GM18873 (cell line): Measurements from ENCODE around the gene PCDHA2.
"Not testable (repeated sequence)": the region's sequence is repeated elsewhere in the genome, so short reads cannot be mapped to it uniquely, and the experiment has no call there.

Source experiments
- ATAC-seq: cut with Tn5 transposase; IDR thresholded peaks from one replicate; pipeline ENCODE4 v1.9.1; 2021; ENCODE audit warnings: mild to moderate bottlenecking, moderate library complexity, moderate number of reproducible peaks; ENCODE audit not compliant: unreplicated experiment, low FRiP score

Gene PCDHA2

DNA sequence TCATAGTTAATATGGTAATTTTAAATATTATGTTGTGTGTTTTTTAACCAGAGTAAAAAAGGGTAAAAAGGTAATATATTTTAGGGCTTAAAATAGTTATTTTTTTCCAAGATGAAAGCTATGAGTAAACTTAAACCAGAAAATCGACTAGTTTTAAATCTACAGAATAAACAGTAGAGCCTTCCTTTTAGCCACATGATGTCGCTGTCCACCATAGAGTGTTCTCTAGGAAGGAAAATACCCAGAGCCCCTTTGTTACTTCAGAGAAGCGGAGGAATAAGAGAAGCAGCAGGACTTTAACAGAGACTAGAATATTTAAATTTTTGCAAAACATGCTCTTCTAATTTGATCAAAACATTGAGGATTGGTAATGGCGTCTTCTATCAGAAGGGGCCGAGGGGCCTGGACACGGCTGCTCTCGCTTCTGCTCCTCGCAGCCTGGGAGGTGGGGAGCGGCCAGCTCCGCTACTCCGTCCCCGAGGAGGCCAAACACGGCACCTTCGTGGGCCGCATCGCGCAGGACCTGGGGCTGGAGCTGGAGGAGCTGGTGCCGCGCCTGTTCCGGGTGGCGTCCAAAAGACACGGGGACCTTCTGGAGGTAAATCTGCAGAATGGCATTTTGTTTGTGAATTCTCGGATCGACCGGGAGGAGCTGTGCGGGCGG lies at the start of gene PCDHA2:
TSS of gene PCDHA2 (plus strand) at position 258 of the 664 bp plus-strand sequence.
- ATAC-seq = no peak

- no peak for ATAC-seq
Observed at GRCh38 chr5:140753561-140753960, 41.1 kb upstream of the PCDHA2 start.

- no peak for ATAC-seq
Observed at GRCh38 chr5:140764177-140764973, 30.3 kb upstream of the PCDHA2 start.

- no peak for ATAC-seq
Observed at GRCh38 chr5:140767444-140767843, 27.2 kb upstream of the PCDHA2 start.

GRCh38 chr5:140780512-140780911 lies 14.1 kb upstream of the PCDHA2 start:
- no peak for ATAC-seq

- ATAC-seq = no peak
Observed at GRCh38 chr5:140785905-140786686, 8.6 kb upstream of the PCDHA2 start, which contains the start of gene PCDHA1. TSS of gene PCDHA1 (plus strand) at chr5:140786140.

- ATAC-seq = not testable (repeated sequence)
Observed at GRCh38 chr5:140787422-140787821, 7.2 kb upstream of the PCDHA2 start.

DNA sequence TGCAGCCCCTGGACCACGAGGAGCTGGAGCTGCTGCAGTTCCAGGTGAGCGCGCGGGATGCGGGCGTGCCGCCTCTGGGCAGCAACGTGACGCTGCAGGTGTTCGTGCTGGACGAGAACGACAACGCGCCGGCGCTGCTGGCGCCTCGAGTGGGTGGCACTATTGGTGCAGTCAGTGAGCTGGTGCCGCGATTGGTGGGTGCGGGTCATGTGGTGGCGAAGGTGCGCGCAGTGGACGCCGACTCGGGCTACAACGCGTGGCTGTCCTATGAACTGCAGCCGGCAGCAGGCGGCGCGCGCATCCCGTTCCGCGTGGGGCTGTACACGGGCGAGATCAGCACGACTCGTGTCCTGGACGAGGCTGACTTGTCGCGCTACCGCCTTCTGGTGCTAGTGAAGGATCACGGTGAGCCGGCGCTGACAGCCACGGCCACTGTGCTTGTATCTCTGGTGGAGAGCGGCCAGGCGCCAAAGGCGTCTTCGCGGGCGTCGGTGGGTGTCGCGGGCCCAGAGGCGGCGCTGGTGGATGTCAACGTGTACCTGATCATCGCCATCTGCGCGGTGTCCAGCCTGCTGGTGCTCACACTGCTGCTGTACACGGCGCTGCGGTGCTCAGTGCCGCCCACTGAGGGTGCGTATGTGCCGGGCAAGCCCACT lies 6.7 kb upstream of the PCDHA2 start:
- not testable (repeated sequence) for ATAC-seq

- no peak for ATAC-seq
Observed at GRCh38 chr5:140791089-140791488, 3.6 kb upstream of the PCDHA2 start.

DNA sequence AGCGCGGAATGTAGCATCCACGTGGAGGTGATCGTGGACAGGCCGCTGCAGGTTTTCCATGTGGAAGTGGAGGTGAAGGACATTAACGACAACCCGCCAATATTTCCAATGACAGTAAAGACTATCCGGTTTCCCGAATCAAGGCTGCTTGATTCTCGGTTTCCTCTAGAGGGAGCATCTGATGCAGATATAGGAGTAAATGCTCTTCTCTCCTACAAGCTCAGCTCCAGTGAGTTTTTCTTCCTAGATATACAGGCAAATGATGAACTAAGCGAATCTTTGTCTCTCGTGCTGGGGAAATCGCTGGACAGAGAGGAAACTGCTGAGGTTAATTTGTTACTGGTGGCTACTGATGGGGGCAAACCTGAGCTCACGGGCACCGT lies 598 bp downstream of the PCDHA2 start:
- ATAC-seq = no peak

GRCh38 chr5:140796072-140796717 lies 1.5 kb downstream of the PCDHA2 start:
- ATAC-seq = not testable (repeated sequence)

- no peak for ATAC-seq
Observed at GRCh38 chr5:140796718-140797095, 2.1 kb downstream of the PCDHA2 start.

DNA sequence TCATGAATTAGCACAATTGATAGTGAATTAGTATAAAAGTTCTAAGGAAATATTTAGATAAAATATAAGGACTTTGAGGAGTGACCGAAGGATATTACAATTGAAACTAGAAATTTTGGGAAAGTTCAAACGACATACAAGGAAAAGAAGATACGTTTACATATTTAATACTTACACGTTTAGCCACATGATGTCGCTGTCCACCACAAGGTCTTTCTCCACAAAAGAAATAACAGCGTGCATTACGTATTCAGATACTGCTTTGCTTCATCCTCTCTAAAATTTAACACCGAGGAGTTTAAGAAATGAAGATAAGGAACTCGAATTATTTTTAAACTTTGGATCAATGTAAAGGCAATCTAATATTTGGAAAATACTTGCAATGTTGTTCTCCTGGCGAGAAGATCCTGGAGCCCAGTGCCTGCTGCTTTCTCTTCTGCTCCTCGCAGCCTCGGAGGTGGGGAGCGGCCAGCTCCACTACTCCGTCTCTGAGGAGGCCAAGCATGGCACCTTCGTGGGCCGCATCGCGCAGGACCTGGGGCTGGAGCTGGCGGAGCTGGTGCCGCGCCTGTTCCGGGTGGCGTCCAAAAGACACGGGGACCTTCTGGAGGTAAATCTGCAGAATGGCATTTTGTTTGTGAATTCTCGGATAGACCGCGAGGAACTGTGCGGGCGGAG lies 6.3 kb downstream of the PCDHA2 start, which contains the start of gene PCDHA3:
TSS of gene PCDHA3 (plus strand) at position 242 of the 678 bp plus-strand sequence.
- ATAC-seq = no peak

DNA sequence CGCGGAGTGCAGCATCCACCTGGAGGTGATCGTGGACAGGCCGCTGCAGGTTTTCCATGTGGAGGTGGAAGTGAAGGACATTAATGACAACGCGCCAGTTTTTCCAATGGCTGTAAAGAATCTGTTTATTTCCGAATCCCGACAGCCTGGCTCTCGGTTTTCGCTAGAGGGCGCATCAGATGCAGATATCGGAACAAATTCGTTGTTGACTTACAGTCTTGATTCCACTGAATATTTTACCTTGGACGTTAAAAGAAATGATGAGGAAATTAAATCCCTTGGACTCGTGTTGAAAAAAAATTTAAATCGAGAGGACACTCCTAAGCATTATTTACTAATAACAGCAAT lies 6.8 kb downstream of the PCDHA2 start:
- no peak for ATAC-seq

DNA sequence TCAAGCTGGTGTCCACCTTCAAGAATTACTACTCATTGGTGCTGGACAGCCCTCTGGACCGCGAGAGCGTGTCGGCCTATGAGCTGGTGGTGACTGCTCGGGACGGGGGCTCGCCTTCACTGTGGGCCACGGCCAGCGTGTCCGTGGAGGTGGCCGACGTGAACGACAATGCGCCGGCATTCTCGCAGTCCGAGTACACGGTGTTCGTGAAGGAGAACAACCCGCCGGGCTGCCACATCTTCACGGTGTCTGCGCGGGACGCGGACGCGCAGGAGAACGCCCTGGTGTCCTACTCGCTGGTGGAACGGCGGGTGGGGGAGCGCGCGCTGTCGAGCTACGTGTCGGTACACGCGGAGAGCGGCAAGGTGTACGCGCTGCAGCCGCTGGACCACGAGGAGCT lies 7.7 kb downstream of the PCDHA2 start:
- ATAC-seq = not testable (repeated sequence)

DNA sequence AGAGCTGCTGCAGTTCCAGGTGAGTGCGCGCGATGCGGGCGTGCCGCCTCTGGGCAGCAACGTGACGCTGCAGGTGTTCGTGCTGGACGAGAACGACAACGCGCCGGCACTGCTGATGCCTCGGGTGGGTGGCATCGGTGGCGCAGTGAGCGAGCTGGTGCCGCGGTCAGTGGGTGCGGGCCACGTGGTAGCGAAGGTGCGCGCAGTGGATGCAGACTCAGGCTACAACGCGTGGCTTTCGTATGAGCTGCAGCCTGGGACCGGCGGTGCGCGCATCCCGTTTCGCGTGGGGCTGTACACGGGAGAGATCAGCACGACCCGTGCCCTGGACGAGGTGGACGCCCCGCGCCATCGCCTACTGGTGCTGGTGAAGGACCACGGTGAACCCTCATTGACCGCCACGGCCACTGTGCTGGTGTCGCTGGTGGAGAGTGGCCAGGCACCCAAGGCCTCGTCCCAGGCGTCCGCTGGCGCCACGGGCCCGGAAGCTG lies 8.2 kb downstream of the PCDHA2 start:
- no peak for ATAC-seq

DNA sequence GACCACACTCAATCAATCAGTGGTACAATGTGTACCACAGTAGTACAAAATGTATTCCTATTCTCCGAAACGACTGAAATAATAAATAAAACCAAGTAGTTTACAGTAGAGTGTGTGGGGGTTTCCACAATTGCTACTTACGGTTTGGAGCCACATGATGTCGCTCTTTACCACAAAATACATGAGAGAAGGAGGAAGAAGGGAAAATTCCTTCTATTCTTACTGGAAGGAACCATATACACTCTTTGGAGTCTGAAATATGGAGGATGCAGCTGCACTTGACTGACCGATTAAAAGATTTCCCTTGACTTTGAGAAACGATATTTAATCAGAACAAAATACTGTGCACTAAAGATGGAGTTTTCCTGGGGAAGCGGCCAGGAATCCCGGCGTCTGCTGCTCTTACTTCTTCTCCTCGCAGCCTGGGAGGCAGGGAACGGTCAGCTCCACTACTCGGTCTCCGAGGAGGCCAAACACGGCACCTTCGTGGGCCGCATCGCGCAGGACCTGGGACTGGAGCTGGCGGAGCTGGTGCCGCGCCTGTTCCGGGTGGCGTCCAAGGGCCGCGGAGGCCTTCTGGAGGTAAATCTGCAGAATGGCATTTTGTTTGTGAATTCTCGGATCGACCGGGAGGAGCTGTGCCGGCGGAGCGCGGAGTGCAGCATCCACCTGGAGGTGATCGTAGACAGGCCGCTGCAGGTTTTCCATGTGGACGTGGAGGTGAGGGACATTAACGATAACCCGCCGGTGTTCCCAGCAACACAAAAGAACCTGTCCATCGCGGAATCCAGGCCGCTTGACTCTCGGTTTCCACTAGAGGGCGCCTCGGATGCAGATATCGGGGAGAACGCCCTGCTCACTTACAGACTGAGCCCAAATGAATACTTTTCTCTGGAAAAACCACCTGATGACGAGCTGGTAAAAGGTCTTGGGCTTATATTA lies 12.5 kb downstream of the PCDHA2 start, which contains the start of gene PCDHA4:
TSS of gene PCDHA4 (plus strand) at position 235 of the 942 bp plus-strand sequence.
- no peak for ATAC-seq

- not testable (repeated sequence) for ATAC-seq
Observed at GRCh38 chr5:140808241-140808888, 13.7 kb downstream of the PCDHA2 start.
